Stimulated activated CD4-positive, alpha-beta T cell treated with anti-CD3 and anti-CD28 coated beads, Interleukin-2, amount 100 ng/mL, for 24 hours (primary cell): Measurements from ENCODE around the gene BAG1.
A peak's percentile ranks its signal among the peaks of the same experiment; 100 is the strongest.

Experiments
- DNase-seq, 2 donors: peaks; one replicate each; pipeline ENCODE4 v3.0.0-alpha.2; 2020

The BAG1 gene

GRCh38 chr9:33209394-33209793 is 55.1 kb downstream of the BAG1 start:
- no peak for DNase-seq

DNA sequence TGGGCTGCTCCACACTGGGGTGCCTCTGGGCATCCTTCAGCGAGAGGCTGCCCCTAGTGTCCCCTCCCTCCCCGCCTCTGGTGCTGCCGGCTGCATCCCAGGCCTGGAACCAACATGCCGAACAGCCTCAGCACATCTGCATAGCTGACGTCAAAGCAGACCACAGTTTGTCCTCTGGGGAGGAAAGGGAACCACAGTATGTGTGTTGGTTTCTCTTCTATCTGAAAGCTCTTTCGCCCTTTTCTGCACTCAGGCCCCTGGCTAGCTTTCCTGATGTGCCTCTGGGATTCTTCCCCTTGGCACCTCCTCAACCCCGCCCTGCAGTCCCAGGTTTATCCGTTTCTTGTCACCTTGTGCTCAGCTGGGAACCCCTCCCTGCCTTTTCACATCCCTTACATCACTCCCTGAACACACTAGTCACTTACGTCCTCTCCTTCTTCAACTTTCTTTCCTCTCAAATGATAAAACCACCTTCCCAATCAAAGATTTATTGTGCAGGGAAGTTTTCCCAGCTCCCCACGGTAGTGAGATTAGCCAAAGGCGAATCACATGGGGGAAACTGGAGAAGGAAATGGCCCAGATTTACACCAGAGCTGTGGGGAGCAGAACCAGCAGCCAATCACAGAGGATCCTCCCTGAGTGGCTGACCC is 61.8 kb downstream of the BAG1 start:
- peak in 1 of 2 donors; percentile 3 for DNase-seq
